Keratinocyte (primary cell): ENCODE measurements around the gene CDH13.

Experiments used
- EZH2 ChIP-seq: IDR thresholded peaks from one replicate; pipeline ENCODE4 v1.6.1; 2012; ENCODE audit warnings: inconsistent platforms, mild to moderate bottlenecking, low read length, moderate library complexity
- TF ChIP-seq, protein P1 (sequence below), 3 experiments: IDR thresholded peaks in 1 of 3; conservative IDR thresholded peaks in 1 of 3; optimal IDR thresholded peaks in 1 of 3; 2 replicates in 2 of 3; 3 replicates in 1 of 3; pipeline versions ENCODE3 to v1.5.1; 2011; ENCODE audit warnings: low read length in 3 of 3, mild to moderate bottlenecking in 3 of 3, moderate library complexity in 2 of 3, control low read depth in 1 of 3, inconsistent platforms in 1 of 3; ENCODE audit not compliant: insufficient read depth in 2 of 3; ENCODE audit errors: extremely low read depth in 1 of 3

DNA sequence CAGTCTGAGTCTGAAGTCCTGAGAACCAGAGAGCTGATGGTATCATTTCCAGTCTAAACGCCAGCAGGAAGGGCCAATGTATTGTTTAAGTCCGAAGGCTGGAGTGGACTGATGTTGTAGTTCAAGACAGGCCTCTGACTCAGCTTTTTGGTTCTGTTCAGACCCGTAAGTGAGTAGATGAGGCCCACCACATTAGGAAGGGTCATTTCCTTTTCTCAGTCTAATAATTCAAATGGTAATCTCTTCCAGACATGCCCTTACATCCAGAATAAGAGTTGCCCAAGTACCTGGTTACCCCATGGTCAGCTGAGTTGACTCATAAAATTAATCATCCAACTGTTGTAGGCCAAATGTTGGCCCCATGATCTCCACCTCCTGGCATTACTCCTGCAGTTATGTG is 738.4 kb downstream of the CDH13 start:
- TF ChIP-seq, protein P1, sequence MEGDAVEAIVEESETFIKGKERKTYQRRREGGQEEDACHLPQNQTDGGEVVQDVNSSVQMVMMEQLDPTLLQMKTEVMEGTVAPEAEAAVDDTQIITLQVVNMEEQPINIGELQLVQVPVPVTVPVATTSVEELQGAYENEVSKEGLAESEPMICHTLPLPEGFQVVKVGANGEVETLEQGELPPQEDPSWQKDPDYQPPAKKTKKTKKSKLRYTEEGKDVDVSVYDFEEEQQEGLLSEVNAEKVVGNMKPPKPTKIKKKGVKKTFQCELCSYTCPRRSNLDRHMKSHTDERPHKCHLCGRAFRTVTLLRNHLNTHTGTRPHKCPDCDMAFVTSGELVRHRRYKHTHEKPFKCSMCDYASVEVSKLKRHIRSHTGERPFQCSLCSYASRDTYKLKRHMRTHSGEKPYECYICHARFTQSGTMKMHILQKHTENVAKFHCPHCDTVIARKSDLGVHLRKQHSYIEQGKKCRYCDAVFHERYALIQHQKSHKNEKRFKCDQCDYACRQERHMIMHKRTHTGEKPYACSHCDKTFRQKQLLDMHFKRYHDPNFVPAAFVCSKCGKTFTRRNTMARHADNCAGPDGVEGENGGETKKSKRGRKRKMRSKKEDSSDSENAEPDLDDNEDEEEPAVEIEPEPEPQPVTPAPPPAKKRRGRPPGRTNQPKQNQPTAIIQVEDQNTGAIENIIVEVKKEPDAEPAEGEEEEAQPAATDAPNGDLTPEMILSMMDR (optimal IDR thresholded peaks at IDR 0.05 in 1 of 3, IDR thresholded peaks at IDR 0.05 in 1 of 3, conservative IDR thresholded peaks at IDR 0.05 in 1 of 3; ENCODE audit: extremely low read depth in 1 of 3, insufficient read depth in 2 of 3, low read length in 3 of 3): no peak
- no peak for TF ChIP-seq EZH2
